ENCODE results near the gene OIP5. TPM values are rescaled to one million over a fixed set of nuclear protein-coding genes. Genes with fewer than 3 reads are reported as not detected.
A peak's percentile ranks its signal among the peaks of the same experiment; 100 is the strongest.

The OIP5 gene
- total RNA-seq: 9.2 and 11.4 TPM in 2 replicates
- 11.8 and 11.9 TPM in 2 replicates for polyA plus RNA-seq
- polyA plus RNA-seq (2011; cell fraction: cytosol; rRNA removed): 11.6 and 12.2 TPM in 2 replicates
- 4.4 and 6.8 TPM in 2 replicates for polyA plus RNA-seq (2011; cell fraction: nucleus; rRNA removed)
- 3.3 and 10.4 TPM in 2 replicates for polyA plus RNA-seq (2012)
- 4.2 and 5.0 TPM in 2 replicates for polyA minus RNA-seq
- polyA minus RNA-seq (2011; cell fraction: cytosol; rRNA and poly(A)+ RNA removed): 39.7 TPM
- polyA minus RNA-seq (2011; cell fraction: nucleus; rRNA and poly(A)+ RNA removed): 1.3 and 1.9 TPM in 2 replicates
- Bru-seq, nascent RNA: percentile 48 among the genes with signal in this experiment
- percentile 48 among the genes with signal in this experiment for BruChase-seq, experiment 1, labeled RNA remaining after a 6-hour chase
- percentile 47 among the genes with signal in this experiment for BruChase-seq, experiment 2, labeled RNA remaining after a 2-hour chase
- long read RNA-seq, transcript OIP5-202 (4 exons, 485 nt): minor isoform, 8 of 72 reads
- long read RNA-seq, transcript OIP5-201 (5 exons, 1,236 nt): major isoform, 55 of 72 reads
- long read RNA-seq, partial matches to known transcripts: 3 of 72 reads
- long read RNA-seq, other reads (novel, unspliced or antisense): 6 of 72 reads

DNA sequence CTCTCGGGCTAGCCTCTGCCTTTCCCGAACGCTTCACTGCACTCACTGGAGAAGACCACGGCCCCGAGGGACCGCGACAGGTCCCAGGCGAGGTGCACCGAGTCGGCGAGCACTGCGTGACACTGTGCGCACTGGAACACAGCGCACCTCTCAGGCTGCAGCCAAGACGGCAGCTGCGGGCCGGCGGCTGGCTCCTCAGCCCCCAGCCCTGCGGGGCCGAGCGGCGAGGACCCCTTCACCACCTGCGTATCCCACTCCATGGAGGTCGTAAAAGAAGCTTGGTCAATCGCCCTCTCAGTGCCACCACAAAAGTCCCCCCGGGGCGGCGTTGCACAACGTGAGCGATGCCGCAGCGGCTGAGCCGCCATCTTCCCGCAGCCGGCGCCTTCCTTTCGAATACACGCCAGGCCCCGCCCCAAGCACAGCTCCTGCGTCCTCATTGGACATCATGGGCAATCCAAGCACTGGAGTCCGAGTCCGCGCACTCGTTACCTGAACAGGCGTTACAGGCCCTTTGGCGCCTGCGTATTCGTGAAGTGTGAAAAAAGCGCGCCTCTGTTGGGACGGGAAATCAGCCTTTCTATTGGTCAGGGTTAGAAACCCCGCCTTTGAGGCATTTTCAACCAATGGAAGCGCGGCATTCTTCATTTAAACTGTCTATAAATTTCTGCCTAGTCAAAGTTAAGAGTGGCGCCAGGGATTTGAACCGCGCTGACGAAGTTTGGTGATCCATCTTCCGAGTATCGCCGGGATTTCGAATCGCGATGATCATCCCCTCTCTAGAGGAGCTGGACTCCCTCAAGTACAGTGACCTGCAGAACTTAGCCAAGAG, at the start of gene OIP5, which contains the start of gene NUSAP1:
Gene OIP5, minus strand, starts transcription at position 398 of the 832 bp plus-strand sequence. Its CDS starts 30 bp downstream, at position 368.
Gene NUSAP1, plus strand, starts transcription at position 688 of the 832 bp plus-strand sequence. Its CDS starts 77 bp downstream, at position 765.
- Histone ChIP-seq H3K79me2 (ENCODE audit: control insufficient read depth, insufficient read depth, low read length) (peaks cover 42% of the 10 kb centered on the region), H3K27ac (ENCODE audit: insufficient read depth, low read depth, low read length) (peak within 1 kb of the TSS; percentile 73), H3K9me3 (replicated peaks; ENCODE audit: control insufficient read depth, insufficient read depth, low read length) (no peaks in the 10 kb centered on the region), H2AFZ (ENCODE audit: low read depth, low read length) (peak within 1 kb of the TSS; percentile 89), H3K36me3 (ENCODE audit: control insufficient read depth in 2 of 2, extremely low read depth in 1 of 2, insufficient read depth in 2 of 2, low read length in 2 of 2) (no peaks in the 10 kb centered on the region), H3K27me3 (ENCODE audit: control insufficient read depth in 2 of 2, insufficient read depth in 2 of 2, low read length in 2 of 2) (no peaks in the 10 kb centered on the region), H3K4me3 (replicated peaks in 1 of 3; ENCODE audit: insufficient read depth in 1 of 3, low read depth in 1 of 3, low read length in 3 of 3) (peak within 1 kb of the TSS; percentile 63 to 94 (median 93)), H3K4me1 (ENCODE audit: control insufficient read depth, extremely low read depth, insufficient read depth, low read length) (peaks cover 24% of the 10 kb centered on the region), H3K9ac (replicated peaks; ENCODE audit: extremely low read depth, insufficient read depth, low read length) (peak within 1 kb of the TSS; percentile 86), H3K4me2 (ENCODE audit: insufficient read depth, low read length) (peak within 1 kb of the TSS; percentile 90), H3K9me1 (replicated peaks; ENCODE audit: control insufficient read depth, extremely low read depth, insufficient read depth, low read length) (no peaks in the 10 kb centered on the region), H4K20me1 (replicated peaks; ENCODE audit: control insufficient read depth, extremely low read depth, insufficient read depth, low read length) (no peaks in the 10 kb centered on the region)
- peak; percentile 100 for DNase-seq (ENCODE audit: low read depth, low spot score)
- TSS peak; percentile 44 for BruUV-seq (replicated peaks)
- ChIA-PET CTCF (interaction anchor here (0.6 to 1.7 kb wide), 14 partner anchors 9 to 429 kb away, joined by 3 to 8 read pairs (median 4); partner anchors contain the start of gene CHP1), POLR2A (interaction anchor here (0.6 kb wide), 1 partner anchor 915 kb away, joined by 7 read pairs; no protein-coding TSS in a partner anchor)
- intact Hi-C loops (cut with micrococcal nuclease): loop anchor here (1.0 to 2.0 kb wide), 4 partner anchors 48 to 426 kb away; partner anchors contain the start of gene CHP1
- FAIRE-seq: peak; percentile 99
- peak; percentile 75 for TF ChIP-seq POLR2AphosphoS5 (IDR thresholded peaks at IDR 0.05; ENCODE audit: insufficient read depth, low read depth, low read length)
- no peak for TF ChIP-seq GATA2 (IDR thresholded peaks at IDR 0.05; ENCODE audit: insufficient read depth, insufficient read length, low read depth, low read length)
- no peak for TF ChIP-seq FOS (IDR thresholded peaks at IDR 0.05; ENCODE audit: borderline replicate concordance, insufficient read depth, low read length)
- TF ChIP-seq MAX (IDR thresholded peaks at IDR 0.05; ENCODE audit: insufficient read depth, insufficient read length): no peak
- no peak for TF ChIP-seq MYC (IDR thresholded peaks at IDR 0.05; ENCODE audit: low read depth, low read length)
- no peak for TF ChIP-seq JUN (IDR thresholded peaks at IDR 0.05; ENCODE audit: borderline replicate concordance, insufficient read depth, insufficient read length, low read depth)
- TF ChIP-seq POLR2A (IDR thresholded peaks at IDR 0.05; ENCODE audit: low read depth, low read length): peak; percentile 90
- TF ChIP-seq CTCF (IDR thresholded peaks at IDR 0.05; ENCODE audit: extremely low read depth in 1 of 2, insufficient read depth in 1 of 2, low read depth in 1 of 2, low read length in 2 of 2): peak in 1 of 2 donors; percentile 55
- no peak for TF ChIP-seq EZH2 (IDR thresholded peaks at IDR 0.05; ENCODE audit: borderline replicate concordance, low read depth, low read length, severe bottlenecking)
- dilution Hi-C loops (cut with MboI; ENCODE audit: extremely low pct_ligation_motif_present, low sequenced_read_pairs): no loop called here

All from endothelial cell of umbilical vein (primary cell).